HEK293 (cell line): ENCODE results near the gene CHST8.

Experiments
- CTCF ChIA-PET: fragments of 350-600 bp; formaldehyde crosslinking; extraction: SDS; loops from one replicate; lab custom pipeline; 2021; ENCODE audit warnings: antibody characterized with exemption; lab: Yijun Ruan, JAX
- POLR2A ChIA-PET: fragments of 300-600 bp; formaldehyde crosslinking; extraction: SDS; loops from one replicate; lab custom pipeline; 2020; ENCODE audit warnings: antibody characterized with exemption, inconsistent platforms; lab: Yijun Ruan, JAX
- H3K27ac ChIP-seq: fragments of 200-500 bp; sonication (Bioruptor generic); 2 replicates; pipeline ENCODE4 v1.5.1; 2014; ENCODE audit warnings: low read depth, low read length, control low read depth, inconsistent platforms; ENCODE audit errors: extremely low read depth
- H3K36me3 ChIP-seq, 2 experiments: fragments of 200-500 bp in 1 of 2; sonication (Bioruptor generic) in 1 of 2; 1 replicate in 1 of 2; 2 replicates in 1 of 2; pipeline ENCODE4 v1.5.1; 2014 to 2017; ENCODE audit warnings: inconsistent platforms in 2 of 2, low read length in 2 of 2; ENCODE audit not compliant: control insufficient read depth in 2 of 2, insufficient read depth in 1 of 2
- H3K4me1 ChIP-seq: fragments of 200-500 bp; sonication (Bioruptor generic); 2 replicates; pipeline ENCODE4 v1.5.1; 2014; ENCODE audit warnings: mild to moderate bottlenecking, low read length, inconsistent platforms; ENCODE audit not compliant: control insufficient read depth, insufficient read depth
- H3K4me3 ChIP-seq: 2 replicates; pipeline ENCODE4 v1.5.1; 2011; ENCODE audit warnings: low read depth, mild to moderate bottlenecking, control low read depth, low read length, moderate library complexity
- H3K9me3 ChIP-seq: fragments of 200-500 bp; sonication (Bioruptor generic); 2 replicates; pipeline ENCODE4 v1.5.1; 2014; ENCODE audit warnings: low read depth, low read length, inconsistent platforms; ENCODE audit not compliant: control insufficient read depth, insufficient read depth
- MYNN ChIP-seq: fragments of 450-650 bp; formaldehyde crosslinking; IDR thresholded peaks from 2 replicates; pipeline ENCODE4 v1.5.1; 2016; ENCODE audit warnings: missing biosample characterization, missing genetic modification characterization, borderline replicate concordance
- OSR2 ChIP-seq: fragments of 450-650 bp; formaldehyde crosslinking; IDR thresholded peaks from 2 replicates; pipeline ENCODE4 v1.5.1; 2016; ENCODE audit warnings: missing biosample characterization, missing genetic modification characterization
- REST ChIP-seq: fragments of 450-650 bp; formaldehyde crosslinking; IDR thresholded peaks from 2 replicates; pipeline ENCODE4 v1.5.1; 2016; ENCODE audit warnings: missing biosample characterization, missing genetic modification characterization
- SCRT1 ChIP-seq: fragments of 450-650 bp; formaldehyde crosslinking; IDR thresholded peaks from 2 replicates; pipeline ENCODE4 v1.5.1; 2016; ENCODE audit warnings: missing biosample characterization, missing genetic modification characterization, borderline replicate concordance
- SCRT2 ChIP-seq: fragments of 450-650 bp; formaldehyde crosslinking; IDR thresholded peaks from 2 replicates; pipeline ENCODE4 v1.5.1; 2016; ENCODE audit warnings: missing biosample characterization, missing genetic modification characterization
- SP2 ChIP-seq: fragments of 450-650 bp; formaldehyde crosslinking; IDR thresholded peaks from 2 replicates; pipeline ENCODE4 v1.5.1; 2016; ENCODE audit warnings: missing biosample characterization, missing genetic modification characterization
- TRIM28 ChIP-seq: IDR thresholded peaks from 2 replicates; pipeline ENCODE4 v1.6.1; 2011; ENCODE audit warnings: low read length, control low read depth, borderline replicate concordance
- ZIC2 ChIP-seq: fragments of 450-650 bp; formaldehyde crosslinking; IDR thresholded peaks from 2 replicates; pipeline ENCODE4 v1.5.1; 2016; ENCODE audit warnings: missing biosample characterization, missing genetic modification characterization
- ZNF155 ChIP-seq: fragments of 450-650 bp; formaldehyde crosslinking; IDR thresholded peaks from 2 replicates; pipeline ENCODE4 v1.5.1; 2016; ENCODE audit warnings: missing biosample characterization, missing genetic modification characterization
- ZNF169 ChIP-seq: fragments of 450-650 bp; formaldehyde crosslinking; IDR thresholded peaks from 2 replicates; pipeline ENCODE4 v1.5.1; 2016; ENCODE audit warnings: missing biosample characterization, missing genetic modification characterization
- ZNF19 ChIP-seq: fragments of 450-650 bp; formaldehyde crosslinking; IDR thresholded peaks from 2 replicates; pipeline ENCODE4; 2016; ENCODE audit warnings: missing biosample characterization, missing genetic modification characterization, low read depth
- ZNF302 ChIP-seq: fragments of 450-650 bp; formaldehyde crosslinking; IDR thresholded peaks from 2 replicates; pipeline ENCODE4 v1.5.1; 2016; ENCODE audit warnings: missing biosample characterization, missing genetic modification characterization, low read depth
- ZNF341 ChIP-seq: fragments of 450-650 bp; formaldehyde crosslinking; IDR thresholded peaks from 2 replicates; pipeline ENCODE4; 2016; ENCODE audit warnings: low read depth, missing biosample characterization, missing genetic modification characterization
- ZNF350 ChIP-seq: fragments of 450-650 bp; formaldehyde crosslinking; IDR thresholded peaks from 2 replicates; pipeline ENCODE4 v1.5.0; 2017; ENCODE audit warnings: missing biosample characterization, mild to moderate bottlenecking, missing genetic modification characterization
- ZNF426 ChIP-seq: fragments of 450-650 bp; formaldehyde crosslinking; IDR thresholded peaks from 2 replicates; pipeline ENCODE4 v1.5.1; 2017; ENCODE audit warnings: missing biosample characterization, missing genetic modification characterization, mild to moderate bottlenecking, inconsistent platforms, moderate library complexity
- ZNF518A ChIP-seq: fragments of 450-650 bp; formaldehyde crosslinking; conservative IDR thresholded peaks from 2 replicates; pipeline ENCODE4 v1.5.1; 2016; ENCODE audit warnings: low read depth, missing biosample characterization, missing genetic modification characterization
- ZNF561 ChIP-seq: fragments of 450-650 bp; IDR thresholded peaks from 2 replicates; pipeline ENCODE4 v1.5.1; 2018; ENCODE audit warnings: missing biosample characterization, missing genetic modification characterization, borderline replicate concordance
- ZNF776 ChIP-seq: fragments of 450-650 bp; formaldehyde crosslinking; IDR thresholded peaks from 2 replicates; pipeline ENCODE4 v1.5.0; 2017; ENCODE audit warnings: missing biosample characterization, missing genetic modification characterization, borderline replicate concordance
- ZNF785 ChIP-seq: fragments of 450-650 bp; formaldehyde crosslinking; IDR thresholded peaks from 2 replicates; pipeline ENCODE4 v1.5.1; 2016; ENCODE audit warnings: missing biosample characterization, missing genetic modification characterization
- ZNF792 ChIP-seq: fragments of 450-650 bp; formaldehyde crosslinking; IDR thresholded peaks from 2 replicates; pipeline ENCODE4 v1.5.1; 2016; ENCODE audit warnings: missing biosample characterization, missing genetic modification characterization
- ZNF843 ChIP-seq: fragments of 450-650 bp; formaldehyde crosslinking; IDR thresholded peaks from 2 replicates; pipeline ENCODE4 v1.5.1; 2016; ENCODE audit warnings: missing biosample characterization, missing genetic modification characterization
- TF ChIP-seq, protein P1 (sequence below): fragments of 450-650 bp; formaldehyde crosslinking; IDR thresholded peaks from 2 replicates; pipeline ENCODE4 v1.5.0; 2017; ENCODE audit warnings: missing biosample characterization, missing genetic modification characterization, borderline replicate concordance

CHST8 gene

GRCh38 chr19:33758541-33759013 lies 136.8 kb downstream of the CHST8 start:
- ChIA-PET POLR2A (interaction anchor here (0.8 kb wide), 1 partner anchor 11 kb away, joined by 3 read pairs; no protein-coding TSS in a partner anchor), CTCF (interaction anchor here (1.6 to 2.2 kb wide), 4 partner anchors 12 to 574 kb away, joined by 4 to 17 read pairs (median 6); no protein-coding TSS in a partner anchor)
- Histone ChIP-seq H3K36me3 (no peaks in the 10 kb centered on the region), H3K4me3 (no peak overlapping the region), H3K4me1 (0 out of 2 replicates have a peak, but pooled peaks cover 2% of the 10 kb centered on the region), H3K9me3 (no peaks in the 10 kb centered on the region), H3K27ac (no peak overlapping the region)
- no peak for TF ChIP-seq ZNF518A
- no peak for TF ChIP-seq ZNF350
- TF ChIP-seq MYNN = no peak
- no peak for TF ChIP-seq ZNF776 (tag by site-specific recombination)
- TF ChIP-seq ZNF302 (tag by site-specific recombination) = no peak
- TF ChIP-seq TRIM28 = no peak
- TF ChIP-seq ZNF561 (tag by site-specific recombination) = no peak
- no peak for TF ChIP-seq ZNF426 (tag by site-specific recombination)
- no peak for TF ChIP-seq ZNF792 (tag by site-specific recombination)
- TF ChIP-seq ZNF155 (tag by site-specific recombination) = no peak
- TF ChIP-seq SP2 (tag by site-specific recombination) = no peak

DNA sequence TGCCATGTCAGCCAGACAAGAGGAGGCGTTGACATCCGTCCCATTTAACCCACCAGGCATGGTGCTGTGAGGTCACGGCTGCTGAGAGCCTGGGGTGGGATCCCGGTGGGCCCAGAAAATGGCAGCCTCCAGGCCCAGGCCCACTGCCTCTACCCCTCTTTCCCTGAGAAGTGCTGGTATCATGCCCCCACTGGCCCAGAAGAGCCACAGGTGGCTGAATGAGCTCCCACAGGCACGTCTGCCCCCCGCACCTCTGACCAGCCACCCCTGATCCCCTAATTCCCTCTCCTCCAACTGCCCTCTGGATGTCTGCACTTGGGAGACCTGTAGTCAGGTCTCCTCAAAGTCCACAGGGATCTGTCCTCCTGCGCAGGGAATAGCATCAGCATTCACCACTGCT lies 137.6 kb downstream of the CHST8 start:
- CTCF ChIA-PET = interaction anchor here (0.7 to 3.8 kb wide), 6 partner anchors 12 to 575 kb away, joined by 3 to 19 read pairs (median 6); no protein-coding TSS in a partner anchor
- H3K36me3 ChIP-seq = no peaks in the 10 kb centered on the region
- no peaks in the 10 kb centered on the region for H3K9me3 ChIP-seq
- 0 out of 2 replicates have a peak, but pooled peaks cover 2% of the 10 kb centered on the region for H3K4me1 ChIP-seq
- no peak overlapping the region for H3K4me3 ChIP-seq
- POLR2A ChIA-PET = no interaction called here
- H3K27ac ChIP-seq = no peak overlapping the region
- TF ChIP-seq SCRT2 (peak; percentile 76), ZNF843 (tag by site-specific recombination) (no peak), OSR2 (tag by site-specific recombination) (no peak), ZNF302 (tag by site-specific recombination) (no peak), ZNF341 (no peak), SCRT1 (tag by site-specific recombination) (0 out of 2 replicates have a peak, but pooled peaks have one; percentile 47), ZIC2 (no peak), ZNF19 (tag by site-specific recombination) (no peak), REST (tag by site-specific recombination) (no peak), ZNF169 (tag by site-specific recombination) (no peak), ZNF785 (tag by site-specific recombination) (no peak)
- TF ChIP-seq, protein P1, sequence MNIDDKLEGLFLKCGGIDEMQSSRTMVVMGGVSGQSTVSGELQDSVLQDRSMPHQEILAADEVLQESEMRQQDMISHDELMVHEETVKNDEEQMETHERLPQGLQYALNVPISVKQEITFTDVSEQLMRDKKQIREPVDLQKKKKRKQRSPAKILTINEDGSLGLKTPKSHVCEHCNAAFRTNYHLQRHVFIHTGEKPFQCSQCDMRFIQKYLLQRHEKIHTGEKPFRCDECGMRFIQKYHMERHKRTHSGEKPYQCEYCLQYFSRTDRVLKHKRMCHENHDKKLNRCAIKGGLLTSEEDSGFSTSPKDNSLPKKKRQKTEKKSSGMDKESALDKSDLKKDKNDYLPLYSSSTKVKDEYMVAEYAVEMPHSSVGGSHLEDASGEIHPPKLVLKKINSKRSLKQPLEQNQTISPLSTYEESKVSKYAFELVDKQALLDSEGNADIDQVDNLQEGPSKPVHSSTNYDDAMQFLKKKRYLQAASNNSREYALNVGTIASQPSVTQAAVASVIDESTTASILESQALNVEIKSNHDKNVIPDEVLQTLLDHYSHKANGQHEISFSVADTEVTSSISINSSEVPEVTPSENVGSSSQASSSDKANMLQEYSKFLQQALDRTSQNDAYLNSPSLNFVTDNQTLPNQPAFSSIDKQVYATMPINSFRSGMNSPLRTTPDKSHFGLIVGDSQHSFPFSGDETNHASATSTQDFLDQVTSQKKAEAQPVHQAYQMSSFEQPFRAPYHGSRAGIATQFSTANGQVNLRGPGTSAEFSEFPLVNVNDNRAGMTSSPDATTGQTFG (tag by site-specific recombination) = no peak
